K562 (cell line): ENCODE results near the gene FERMT3. TPM values are rescaled to one million over a fixed set of nuclear protein-coding genes. Genes with fewer than 3 reads are reported as not detected.

Experiments
- EP400 ChIP-seq: fragments of 450-650 bp; IDR thresholded peaks from 2 replicates; pipeline ENCODE4 v1.6.1; 2017; ENCODE audit warnings: antibody characterized with exemption, mild to moderate bottlenecking, moderate library complexity
- GATA2 ChIP-seq: sonication (generic); formaldehyde crosslinking; IDR thresholded peaks from 2 replicates; pipeline ENCODE4 v1.4.0; 2020; ENCODE audit warnings: mild to moderate bottlenecking, missing genetic modification reagents
- KDM4B ChIP-seq, 2 experiments: fragments of 450-650 bp in 1 of 2; sonication (generic) in 1 of 2; IDR thresholded peaks; 2 replicates each; pipeline ENCODE4 v1.6.1; 2016 to 2017; ENCODE audit warnings: borderline replicate concordance in 2 of 2, antibody characterized with exemption in 1 of 2, low read depth in 1 of 2, mild to moderate bottlenecking in 1 of 2
- MGA ChIP-seq: fragments of 450-650 bp; IDR thresholded peaks from 2 replicates; pipeline ENCODE4 v1.6.1; 2016; ENCODE audit warnings: mild to moderate bottlenecking, moderate library complexity
- RBM22 ChIP-seq: fragments of 200-400 bp; formaldehyde crosslinking; IDR thresholded peaks from 2 replicates; pipeline ENCODE4 v1.6.1; 2018; ENCODE audit warnings: low read length, low read depth; ENCODE audit not compliant: poor library complexity, severe bottlenecking
- RFX7 ChIP-seq: fragments of 250-450 bp; sonication (Bioruptor Pico); IDR thresholded peaks from 2 replicates; pipeline ENCODE4 v1.5.1; 2021; ENCODE audit warnings: mild to moderate bottlenecking
- SREBF1 ChIP-seq: fragments of 150-350 bp; IDR thresholded peaks from 2 replicates; pipeline ENCODE4 v1.6.1; 2014; ENCODE audit warnings: antibody characterized with exemption, low read depth, low read length, borderline replicate concordance
- STAG1 ChIP-seq: sonication (generic); formaldehyde crosslinking; IDR thresholded peaks from 2 replicates; pipeline ENCODE4 v1.5.0; 2020; ENCODE audit warnings: missing genetic modification reagents, borderline replicate concordance
- TAF9B ChIP-seq: fragments of 450-650 bp; IDR thresholded peaks from 2 replicates; pipeline ENCODE4 v1.6.1; 2018; ENCODE audit warnings: mild to moderate bottlenecking; ENCODE audit not compliant: partially characterized antibody
- THRA ChIP-seq: fragments of 450-650 bp; IDR thresholded peaks from 2 replicates; pipeline ENCODE4 v1.6.1; 2017; ENCODE audit warnings: mild to moderate bottlenecking, moderate library complexity
- TRIM28 ChIP-seq: fragments of 450-650 bp; IDR thresholded peaks from 2 replicates; pipeline ENCODE4 v1.6.1; 2017
- U2AF1 ChIP-seq: fragments of 200-400 bp; formaldehyde crosslinking; optimal IDR thresholded peaks from 2 replicates; pipeline ENCODE3; 2017; ENCODE audit warnings: mild to moderate bottlenecking, low read depth, low read length, moderate library complexity
- ZNF197 ChIP-seq: fragments of 200-800 bp; sonication (Bioruptor generic); IDR thresholded peaks from 2 replicates; pipeline ENCODE4 v1.6.1; 2016; ENCODE audit warnings: low read depth, missing genetic modification characterization, missing compliant biosample characterization
- ZNF217 ChIP-seq: sonication (generic); formaldehyde crosslinking; IDR thresholded peaks from 2 replicates; pipeline ENCODE4 v1.8.0; 2022; ENCODE audit warnings: mild to moderate bottlenecking, missing genetic modification reagents
- ZNF41 ChIP-seq: fragments of 250-450 bp; sonication (Bioruptor Pico); conservative IDR thresholded peaks from 2 replicates; pipeline ENCODE4 v1.4.0; 2020; ENCODE audit warnings: mild to moderate bottlenecking
- polyA plus RNA-seq, 8 experiments: library from polyadenylated mRNA; depleted of rRNA in 4 of 8; stranded (reverse) in 5 of 8; unstranded in 3 of 8; fragments of >200 nt; fragmentation: Nextera tagmentation in 2 of 8; fragmentation: Illumina TruSeq in 1 of 8; extraction: Ambion mirVana in 2 of 8; extraction: Trizol in 1 of 8; gene quantifications; 2 replicates each; pipeline versions ENCODE4 v1.2.1 to v1.2.3, GENCODE V29; 2011 to 2014; ENCODE audit warnings: inconsistent platforms in 1 of 8, missing spikeins in 1 of 8
- total RNA-seq, 7 experiments: library from RNA; depleted of rRNA in 6 of 7; stranded (reverse); fragments of >200 nt in 6 of 7; fragmentation: Illumina TruSeq in 2 of 7; extraction: Trizol in 2 of 7; gene quantifications; 2 replicates each; pipeline versions ENCODE4 v1.2.1 to v1.2.3, GENCODE V29; 2011 to 2021; ENCODE audit warnings: low replicate concordance in 1 of 7

Gene FERMT3
- total and polyA plus RNA-seq, 9 of the 15 experiments (the other 6 are each of a cell fraction or from before 2014, with no cell fraction given) = 3.2 to 275 (median 79.7) TPM

GRCh38 chr11:64207256-64208085, 950 bp downstream of the FERMT3 start (continued):
- TF ChIP-seq RFX7 (CRISPR knock-in tag) (no peak), RBM22 (no peak), ZNF41 (CRISPR knock-in tag) (peak; percentile 72; the same call in 1 of the 2 replicates), SREBF1 (no peak), GATA2 (CRISPR knock-in tag) (peak; percentile 49; the same call in 1 of the 2 replicates), ZNF217 (CRISPR knock-in tag) (no peak), U2AF1 (no peak), TRIM28 (no peak), MGA (no peak), KDM4B (IDR thresholded peaks at IDR 0.05; ENCODE audit: borderline replicate concordance in 2 of 2, low read depth in 1 of 2) (peak in 1 of 2 experiments; percentile 77; a peak in 1 of 4 replicates), ZNF197 (CRISPR knock-in tag) (peak; percentile 85), TAF9B (peak; percentile 92), THRA (no peak), EP400 (peak; percentile 91), STAG1 (CRISPR knock-in tag) (no peak)
